Stomach (tissue), 9 donors: Measurements from ENCODE around the gene PKN3. TPM values are rescaled to one million over a fixed set of nuclear protein-coding genes. Genes with fewer than 3 reads are reported as not detected.

Experiments used
- DNase-seq, 2 donors: peaks; one replicate each; pipeline versions ENCODE4 v3.0.0 to v3.0.0-alpha.2; 2013 to 2019
- H3K27ac ChIP-seq, 5 donors: fragments of 200-600 bp in 4 of 5; sonication (generic) in 4 of 5; one replicate each; pipeline ENCODE4 v1.5.1; 2013 to 2019; ENCODE audit warnings: mild to moderate bottlenecking in 1 of 5, moderate library complexity in 1 of 5
- H3K27me3 ChIP-seq, 3 donors: fragments of 200-600 bp; sonication (generic); one replicate each; pipeline ENCODE4 v1.5.1; 2017 to 2019; ENCODE audit warnings: mixed run types in 1 of 3
- H3K36me3 ChIP-seq, 4 donors: fragments of 200-600 bp; sonication (generic); 1 replicate in 3 of 4; 2 replicates in 1 of 4; pipeline ENCODE4 v1.5.1; 2016 to 2019
- H3K4me1 ChIP-seq, 4 donors: fragments of 200-600 bp; sonication (generic); one replicate each; pipeline ENCODE4 v1.5.1; 2016 to 2019
- H3K4me3 ChIP-seq, 4 donors: fragments of 200-600 bp; sonication (generic) in 3 of 4; one replicate each; pipeline ENCODE4 v1.5.1; 2016 to 2019; ENCODE audit warnings: mild to moderate bottlenecking in 1 of 4
- H3K9me3 ChIP-seq, 4 donors: fragments of 200-600 bp; sonication (generic); one replicate each; pipeline ENCODE4 v1.5.1; 2016 to 2019
- EP300 ChIP-seq: sonication (generic); formaldehyde crosslinking; IDR thresholded peaks from one replicate; pipeline ENCODE4 v1.6.1; 2017; ENCODE audit warnings: antibody characterized with exemption
- POLR2A ChIP-seq, 4 donors: fragments of 450-650 bp; IDR thresholded peaks; one replicate each; pipeline ENCODE4 v1.6.1; 2016; ENCODE audit warnings: antibody characterized with exemption in 4 of 4, control low read depth in 2 of 4, mild to moderate bottlenecking in 1 of 4, moderate library complexity in 1 of 4
- POLR2AphosphoS5 ChIP-seq, 3 donors: sonication (generic); formaldehyde crosslinking; IDR thresholded peaks; one replicate each; pipeline ENCODE4 v1.6.1; 2016; ENCODE audit warnings: antibody characterized with exemption in 3 of 3
- WGBS, 5 donors: extraction: QIAGEN DNeasy Blood & Tissue Kit in 3 of 5; methylation state at CpG; one replicate each; pipeline versions ENCODE4 v1.1.5 to v1.1.7; 2013 to 2018; 5-methylcytosine and 5-hydroxymethylcytosine counted together
- intact Hi-C: fragments of 100-400 bp; cut with DNase I; formaldehyde crosslinking; loops from one replicate; pipeline ENCODE4 v1.15.1; 2023; ENCODE audit warnings: low total_unique reads
- polyA plus RNA-seq, 3 donors: library from polyadenylated mRNA; stranded (reverse); fragments of 200-250 nt; gene quantifications; one replicate each; pipeline ENCODE4 v1.2.3, GENCODE V29; 2013
- total RNA-seq, 5 donors: library from RNA; depleted of rRNA; stranded (reverse); fragments of >200 nt; gene quantifications; one replicate each; pipeline versions ENCODE4 v1.1.0 to v1.2.3, GENCODE V29; 2014 to 2016
- TF ChIP-seq, protein P1 (sequence below), 7 experiments: fragments of 450-650 bp in 4 of 7; fragments of 200-600 bp in 3 of 7; sonication (generic) in 3 of 7; IDR thresholded peaks; one replicate each; pipeline ENCODE4 v1.5.1; 2016 to 2019; ENCODE audit warnings: antibody characterized with exemption in 7 of 7, control low read depth in 2 of 7, mild to moderate bottlenecking in 1 of 7
- donor health status: healthy with polysubstance abuse.
- donor health status: Bipolar disorder and iron deficiency.
- donor health status: healthy.

PKN3 gene
- total and polyA plus RNA-seq, 8 donors = 5.0 to 23.2 (median 8.5) TPM

DNA sequence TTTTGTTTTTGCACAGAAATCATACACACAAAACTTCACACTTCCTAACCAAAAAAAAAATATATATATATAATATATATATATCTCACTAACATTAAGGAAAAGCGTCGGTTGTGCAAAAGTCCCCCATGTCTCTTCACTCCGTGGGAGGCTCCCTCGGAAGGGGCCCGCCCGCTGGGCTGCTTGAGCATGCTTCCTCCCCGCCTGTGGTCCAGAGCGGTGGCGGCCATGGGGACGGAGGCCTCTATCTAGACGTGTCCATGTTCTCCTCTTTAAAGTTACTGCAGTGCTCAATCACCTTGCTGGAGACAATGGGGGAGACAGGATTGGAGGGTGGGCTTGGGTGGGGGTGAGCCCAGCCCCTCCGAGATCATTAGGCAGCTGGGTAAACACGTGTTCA is 28.8 kb downstream of the PKN3 start:
- Histone ChIP-seq H3K27me3 (no peaks in the 10 kb centered on the region), H3K4me3 (no peak overlapping the region), H3K9me3 (no peaks in the 10 kb centered on the region), H3K27ac (no peak overlapping the region), H3K4me1 (peaks cover 0 to 4% (median 0%) of the 10 kb centered on the region in 4 donors), H3K36me3 (peaks cover 8 to 59% (median 53%) of the 10 kb centered on the region in 4 donors)
- TF ChIP-seq POLR2A (IDR thresholded peaks at IDR 0.05) (no peak), EP300 (no peak), POLR2AphosphoS5 (IDR thresholded peaks at IDR 0.05) (no peak)
- TF ChIP-seq, protein P1, sequence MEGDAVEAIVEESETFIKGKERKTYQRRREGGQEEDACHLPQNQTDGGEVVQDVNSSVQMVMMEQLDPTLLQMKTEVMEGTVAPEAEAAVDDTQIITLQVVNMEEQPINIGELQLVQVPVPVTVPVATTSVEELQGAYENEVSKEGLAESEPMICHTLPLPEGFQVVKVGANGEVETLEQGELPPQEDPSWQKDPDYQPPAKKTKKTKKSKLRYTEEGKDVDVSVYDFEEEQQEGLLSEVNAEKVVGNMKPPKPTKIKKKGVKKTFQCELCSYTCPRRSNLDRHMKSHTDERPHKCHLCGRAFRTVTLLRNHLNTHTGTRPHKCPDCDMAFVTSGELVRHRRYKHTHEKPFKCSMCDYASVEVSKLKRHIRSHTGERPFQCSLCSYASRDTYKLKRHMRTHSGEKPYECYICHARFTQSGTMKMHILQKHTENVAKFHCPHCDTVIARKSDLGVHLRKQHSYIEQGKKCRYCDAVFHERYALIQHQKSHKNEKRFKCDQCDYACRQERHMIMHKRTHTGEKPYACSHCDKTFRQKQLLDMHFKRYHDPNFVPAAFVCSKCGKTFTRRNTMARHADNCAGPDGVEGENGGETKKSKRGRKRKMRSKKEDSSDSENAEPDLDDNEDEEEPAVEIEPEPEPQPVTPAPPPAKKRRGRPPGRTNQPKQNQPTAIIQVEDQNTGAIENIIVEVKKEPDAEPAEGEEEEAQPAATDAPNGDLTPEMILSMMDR (IDR thresholded peaks at IDR 0.05) = no peak
- WGBS, 5 donors = 89 to 92% (median 91%) methylated on average over 13 of the region's 13 CpGs
- DNase-seq = no peak
- intact Hi-C loops = no loop called here

DNA sequence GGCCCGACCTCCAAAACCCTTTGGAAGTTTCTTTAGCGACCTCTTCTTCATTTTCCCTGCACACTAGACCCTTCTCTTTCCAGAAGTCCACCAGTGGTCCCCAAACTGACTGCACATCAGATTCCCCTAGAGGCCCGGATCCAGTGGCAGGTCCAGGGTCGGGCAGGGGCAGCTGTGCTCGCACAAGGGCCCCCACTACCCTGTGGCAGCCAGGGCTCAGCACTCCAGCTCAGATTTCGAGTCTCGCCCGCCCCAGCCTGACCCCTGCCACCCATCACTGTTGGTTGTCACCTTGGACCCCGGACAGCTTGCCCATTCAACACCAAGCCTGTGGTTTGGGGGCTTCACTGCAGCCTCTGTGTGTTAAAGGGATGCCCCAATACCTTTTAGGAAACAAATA is 29.4 kb downstream of the PKN3 start:
- no peak for DNase-seq

DNA sequence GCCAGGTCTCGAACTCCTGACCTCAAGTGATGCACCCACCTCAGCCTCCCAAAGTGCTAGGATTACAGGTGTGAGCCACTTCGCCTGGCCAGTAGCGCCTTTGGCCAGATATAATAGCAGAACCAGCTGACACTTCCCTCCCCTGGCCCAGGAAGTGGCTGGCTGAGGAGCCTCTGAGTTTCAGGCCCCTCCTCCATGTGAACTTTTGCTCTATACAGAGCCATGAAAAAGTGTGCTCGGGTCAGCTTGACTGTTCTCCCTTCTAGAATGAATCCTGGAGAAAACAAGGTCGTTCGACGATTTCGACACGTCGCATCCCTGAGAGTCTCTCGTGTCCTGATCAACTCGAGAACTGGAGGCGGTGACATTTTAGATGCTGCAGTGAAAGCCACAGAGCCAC is 30.3 kb downstream of the PKN3 start:
- Histone ChIP-seq H3K9me3 (no peaks in the 10 kb centered on the region), H3K36me3 (peaks cover 8 to 71% (median 66%) of the 10 kb centered on the region in 4 donors), H3K4me3 (no peak overlapping the region), H3K27ac (no peak overlapping the region), H3K4me1 (peaks cover 0 to 4% (median 0%) of the 10 kb centered on the region in 4 donors), H3K27me3 (no peaks in the 10 kb centered on the region)
- TF ChIP-seq EP300 = no peak
- no peak for TF ChIP-seq POLR2A (IDR thresholded peaks at IDR 0.05)
- TF ChIP-seq, protein P1 (IDR thresholded peaks at IDR 0.05) = no peak
- TF ChIP-seq POLR2AphosphoS5 (IDR thresholded peaks at IDR 0.05) = no peak
- DNase-seq = no peak
- intact Hi-C loops = no loop called here
- WGBS, 5 donors = 89 to 94% (median 92%) methylated on average over 13 of the region's 13 CpGs

More for the DNA sequence above, 29.4 kb downstream of the PKN3 start:
- peaks cover 8 to 63% (median 57%) of the 10 kb centered on the region in 4 donors for H3K36me3 ChIP-seq
- TF ChIP-seq POLR2AphosphoS5 (IDR thresholded peaks at IDR 0.05) (no peak), EP300 (no peak), POLR2A (IDR thresholded peaks at IDR 0.05) (no peak)
- TF ChIP-seq, protein P1 (IDR thresholded peaks at IDR 0.05) = no peak
- H3K4me3 ChIP-seq = no peak overlapping the region
- H3K9me3 ChIP-seq = no peaks in the 10 kb centered on the region
- H3K27ac ChIP-seq = no peak overlapping the region
- intact Hi-C loops = no loop called here
- WGBS, 5 donors = 80 to 92% (median 84%) methylated on average over 6 to 9 of the region's 9 CpGs
- H3K27me3 ChIP-seq = no peaks in the 10 kb centered on the region
- peaks cover 0 to 4% (median 0%) of the 10 kb centered on the region in 4 donors for H3K4me1 ChIP-seq

- Histone ChIP-seq H3K9me3 (no peaks in the 10 kb centered on the region), H3K36me3 (peaks cover 8 to 74% (median 69%) of the 10 kb centered on the region in 4 donors), H3K4me1 (peaks cover 0 to 4% (median 0%) of the 10 kb centered on the region in 4 donors), H3K27me3 (no peaks in the 10 kb centered on the region), H3K27ac (peak overlapping the region in 4 of 5 donors; percentile 36 to 73 (median 66)), H3K4me3 (peak overlapping the region in 1 of 4 donors; percentile 7)
- peak; percentile 81 to 91 for DNase-seq
- TF ChIP-seq, protein P1 (IDR thresholded peaks at IDR 0.05) = peak in 5 of 7 experiments; percentile 42 to 69 (median 62)
- peak in 1 of 3 donors; percentile 65 for TF ChIP-seq POLR2AphosphoS5 (IDR thresholded peaks at IDR 0.05)
- no peak for TF ChIP-seq POLR2A (IDR thresholded peaks at IDR 0.05)
- no peak for TF ChIP-seq EP300
- WGBS, 5 donors = 23 to 44% (median 26%) methylated on average over 9 of the region's 9 CpGs
- intact Hi-C loops = no loop called here
These were observed 31.0 kb downstream of the PKN3 start for GRCh38 chr9:128733256-128733655.
